CD4-positive, alpha-beta T cell treated with Interleukin-17A for 1 hour (primary cell): Measurements from ENCODE around the gene CLPX.
A peak's percentile ranks its signal among the peaks of the same experiment; 100 is the strongest.
"Not testable (repeated sequence)": the region's sequence is repeated elsewhere in the genome, so short reads cannot be mapped to it uniquely, and the experiment has no call there.

Experiments used
- DNase-seq: peaks from one replicate; pipeline ENCODE4 v3.0.0-alpha.2; 2020

Gene CLPX

GRCh38 chr15:65204931-65205660 lies 20.0 kb upstream of the CLPX start:
- DNase-seq: no peak

- no peak for DNase-seq
These were observed 19.2 kb upstream of the CLPX start for GRCh38 chr15:65204236-65204930.

- DNase-seq: no peak
These were observed 16.8 kb upstream of the CLPX start for GRCh38 chr15:65201918-65202317.

GRCh38 chr15:65198571-65198970 lies 13.4 kb upstream of the CLPX start:
- no peak for DNase-seq

- no peak for DNase-seq
These were observed 12.1 kb upstream of the CLPX start for GRCh38 chr15:65197337-65197645.

- DNase-seq: no peak
These were observed 11.6 kb upstream of the CLPX start for GRCh38 chr15:65196637-65197336.

GRCh38 chr15:65195548-65195923 lies 10.4 kb upstream of the CLPX start:
- no peak for DNase-seq

- DNase-seq: no peak
These were observed 9.8 kb upstream of the CLPX start for GRCh38 chr15:65194826-65195547.

GRCh38 chr15:65192016-65192415 lies 6.9 kb upstream of the CLPX start:
- no peak for DNase-seq

GRCh38 chr15:65189102-65189740 lies 4.1 kb upstream of the CLPX start:
- DNase-seq: peak; percentile 32

- DNase-seq: not testable (repeated sequence)
These were observed 3.3 kb upstream of the CLPX start for GRCh38 chr15:65188472-65188871.

- peak; percentile 34 for DNase-seq
These were observed 756 bp downstream of the CLPX start for GRCh38 chr15:65184305-65184867.

GRCh38 chr15:65183865-65184159 lies 1.3 kb downstream of the CLPX start:
- no peak for DNase-seq

- DNase-seq: no peak
These were observed 2.6 kb downstream of the CLPX start for GRCh38 chr15:65182538-65182937.

- not testable (repeated sequence) for DNase-seq
These were observed 3.4 kb downstream of the CLPX start for GRCh38 chr15:65181582-65182353.

GRCh38 chr15:65180167-65180566 lies 5.0 kb downstream of the CLPX start:
- DNase-seq: no peak

- DNase-seq: no peak
These were observed 7.2 kb downstream of the CLPX start for GRCh38 chr15:65177901-65178300.

GRCh38 chr15:65176056-65176455 lies 9.1 kb downstream of the CLPX start:
- no peak for DNase-seq

- DNase-seq: no peak
These were observed 9.6 kb downstream of the CLPX start for GRCh38 chr15:65175511-65175910.

GRCh38 chr15:65174509-65174908 lies 10.6 kb downstream of the CLPX start:
- DNase-seq: no peak

GRCh38 chr15:65172531-65172930 lies 12.6 kb downstream of the CLPX start:
- no peak for DNase-seq

- no peak for DNase-seq
These were observed 13.7 kb downstream of the CLPX start for GRCh38 chr15:65171428-65171827.
